ENCODE measurements around the gene UCP2. TPM values are rescaled to one million over a fixed set of nuclear protein-coding genes. Genes with fewer than 3 reads are reported as not detected.

UCP2 gene
- total and polyA plus RNA-seq, 2 experiments from 2014 or later: 60.1 to 76.9 TPM

DNA sequence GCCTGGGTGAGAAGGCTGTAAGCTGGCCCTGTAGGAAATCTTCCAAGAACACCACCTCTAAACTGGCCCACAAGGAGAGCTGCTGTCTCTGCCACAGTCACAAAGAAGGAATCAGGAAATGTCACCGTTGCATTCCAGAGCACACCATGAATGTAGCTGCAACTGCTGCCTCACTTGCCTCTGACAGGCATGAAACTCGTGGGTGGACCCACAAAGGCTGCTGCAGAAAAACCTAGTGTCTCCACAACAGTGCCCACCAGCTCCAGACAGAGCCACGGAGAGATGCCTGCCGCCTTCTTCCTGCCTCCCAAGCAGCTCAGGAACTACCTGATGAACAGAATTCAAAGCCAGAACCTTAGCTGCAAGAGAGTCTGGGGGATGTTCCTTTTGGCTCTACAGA, 21.3 kb downstream of the UCP2 start:
- Mint-ChIP-seq H3K4me3 (no peak overlapping the region), H3K9me3 (no peaks in the 10 kb centered on the region; the same call in 2 of the 3 replicates), H3K27ac (no peak overlapping the region), H3K4me1 (peaks cover 14% of the 10 kb centered on the region), H3K27me3 (ENCODE audit: insufficient read depth, low read depth, poor library complexity) (peaks cover 26% of the 10 kb centered on the region), H3K36me3 (ENCODE audit: low read depth) (no peaks in the 10 kb centered on the region)
- no peaks in the 10 kb centered on the region for H3K36me3 ChIP-seq (ENCODE audit: insufficient read depth)
- 0 out of 2 replicates have a peak, but pooled peaks cover 3% of the 10 kb centered on the region for H3F3A ChIP-seq (replicated peaks; ENCODE audit: low read depth)
- H2AFZ ChIP-seq: no peak overlapping the region
- H3K27ac ChIP-seq (ENCODE audit: low read depth): no peak overlapping the region
- H3K27me3 ChIP-seq (ENCODE audit: insufficient read depth): no peaks in the 10 kb centered on the region
- TF ChIP-seq JUNB (IDR thresholded peaks at IDR 0.05; ENCODE audit: unreplicated experiment) (no peak), CREB1 (CRISPR knock-in tag; IDR thresholded peaks at IDR 0.05; ENCODE audit: low read depth) (no peak), ZNF331 (CRISPR knock-in tag; IDR thresholded peaks at IDR 0.05; ENCODE audit: low read depth) (no peak), EZH2phosphoT487 (IDR thresholded peaks at IDR 0.05; ENCODE audit: unreplicated experiment) (no peak), POLR2AphosphoS5 (IDR thresholded peaks at IDR 0.05; ENCODE audit: low read depth) (no peak), REST (IDR thresholded peaks at IDR 0.05; ENCODE audit: unreplicated experiment) (no peak), NANOG (IDR thresholded peaks at IDR 0.05; ENCODE audit: borderline replicate concordance) (no peak), ZNF114 (CRISPR knock-in tag; IDR thresholded peaks at IDR 0.05) (no peak)
- TF ChIP-seq, protein P1, sequence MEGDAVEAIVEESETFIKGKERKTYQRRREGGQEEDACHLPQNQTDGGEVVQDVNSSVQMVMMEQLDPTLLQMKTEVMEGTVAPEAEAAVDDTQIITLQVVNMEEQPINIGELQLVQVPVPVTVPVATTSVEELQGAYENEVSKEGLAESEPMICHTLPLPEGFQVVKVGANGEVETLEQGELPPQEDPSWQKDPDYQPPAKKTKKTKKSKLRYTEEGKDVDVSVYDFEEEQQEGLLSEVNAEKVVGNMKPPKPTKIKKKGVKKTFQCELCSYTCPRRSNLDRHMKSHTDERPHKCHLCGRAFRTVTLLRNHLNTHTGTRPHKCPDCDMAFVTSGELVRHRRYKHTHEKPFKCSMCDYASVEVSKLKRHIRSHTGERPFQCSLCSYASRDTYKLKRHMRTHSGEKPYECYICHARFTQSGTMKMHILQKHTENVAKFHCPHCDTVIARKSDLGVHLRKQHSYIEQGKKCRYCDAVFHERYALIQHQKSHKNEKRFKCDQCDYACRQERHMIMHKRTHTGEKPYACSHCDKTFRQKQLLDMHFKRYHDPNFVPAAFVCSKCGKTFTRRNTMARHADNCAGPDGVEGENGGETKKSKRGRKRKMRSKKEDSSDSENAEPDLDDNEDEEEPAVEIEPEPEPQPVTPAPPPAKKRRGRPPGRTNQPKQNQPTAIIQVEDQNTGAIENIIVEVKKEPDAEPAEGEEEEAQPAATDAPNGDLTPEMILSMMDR (conservative IDR thresholded peaks at IDR 0.05; ENCODE audit: low read depth in 2 of 2): no peak
- TF ChIP-seq, protein P2, sequence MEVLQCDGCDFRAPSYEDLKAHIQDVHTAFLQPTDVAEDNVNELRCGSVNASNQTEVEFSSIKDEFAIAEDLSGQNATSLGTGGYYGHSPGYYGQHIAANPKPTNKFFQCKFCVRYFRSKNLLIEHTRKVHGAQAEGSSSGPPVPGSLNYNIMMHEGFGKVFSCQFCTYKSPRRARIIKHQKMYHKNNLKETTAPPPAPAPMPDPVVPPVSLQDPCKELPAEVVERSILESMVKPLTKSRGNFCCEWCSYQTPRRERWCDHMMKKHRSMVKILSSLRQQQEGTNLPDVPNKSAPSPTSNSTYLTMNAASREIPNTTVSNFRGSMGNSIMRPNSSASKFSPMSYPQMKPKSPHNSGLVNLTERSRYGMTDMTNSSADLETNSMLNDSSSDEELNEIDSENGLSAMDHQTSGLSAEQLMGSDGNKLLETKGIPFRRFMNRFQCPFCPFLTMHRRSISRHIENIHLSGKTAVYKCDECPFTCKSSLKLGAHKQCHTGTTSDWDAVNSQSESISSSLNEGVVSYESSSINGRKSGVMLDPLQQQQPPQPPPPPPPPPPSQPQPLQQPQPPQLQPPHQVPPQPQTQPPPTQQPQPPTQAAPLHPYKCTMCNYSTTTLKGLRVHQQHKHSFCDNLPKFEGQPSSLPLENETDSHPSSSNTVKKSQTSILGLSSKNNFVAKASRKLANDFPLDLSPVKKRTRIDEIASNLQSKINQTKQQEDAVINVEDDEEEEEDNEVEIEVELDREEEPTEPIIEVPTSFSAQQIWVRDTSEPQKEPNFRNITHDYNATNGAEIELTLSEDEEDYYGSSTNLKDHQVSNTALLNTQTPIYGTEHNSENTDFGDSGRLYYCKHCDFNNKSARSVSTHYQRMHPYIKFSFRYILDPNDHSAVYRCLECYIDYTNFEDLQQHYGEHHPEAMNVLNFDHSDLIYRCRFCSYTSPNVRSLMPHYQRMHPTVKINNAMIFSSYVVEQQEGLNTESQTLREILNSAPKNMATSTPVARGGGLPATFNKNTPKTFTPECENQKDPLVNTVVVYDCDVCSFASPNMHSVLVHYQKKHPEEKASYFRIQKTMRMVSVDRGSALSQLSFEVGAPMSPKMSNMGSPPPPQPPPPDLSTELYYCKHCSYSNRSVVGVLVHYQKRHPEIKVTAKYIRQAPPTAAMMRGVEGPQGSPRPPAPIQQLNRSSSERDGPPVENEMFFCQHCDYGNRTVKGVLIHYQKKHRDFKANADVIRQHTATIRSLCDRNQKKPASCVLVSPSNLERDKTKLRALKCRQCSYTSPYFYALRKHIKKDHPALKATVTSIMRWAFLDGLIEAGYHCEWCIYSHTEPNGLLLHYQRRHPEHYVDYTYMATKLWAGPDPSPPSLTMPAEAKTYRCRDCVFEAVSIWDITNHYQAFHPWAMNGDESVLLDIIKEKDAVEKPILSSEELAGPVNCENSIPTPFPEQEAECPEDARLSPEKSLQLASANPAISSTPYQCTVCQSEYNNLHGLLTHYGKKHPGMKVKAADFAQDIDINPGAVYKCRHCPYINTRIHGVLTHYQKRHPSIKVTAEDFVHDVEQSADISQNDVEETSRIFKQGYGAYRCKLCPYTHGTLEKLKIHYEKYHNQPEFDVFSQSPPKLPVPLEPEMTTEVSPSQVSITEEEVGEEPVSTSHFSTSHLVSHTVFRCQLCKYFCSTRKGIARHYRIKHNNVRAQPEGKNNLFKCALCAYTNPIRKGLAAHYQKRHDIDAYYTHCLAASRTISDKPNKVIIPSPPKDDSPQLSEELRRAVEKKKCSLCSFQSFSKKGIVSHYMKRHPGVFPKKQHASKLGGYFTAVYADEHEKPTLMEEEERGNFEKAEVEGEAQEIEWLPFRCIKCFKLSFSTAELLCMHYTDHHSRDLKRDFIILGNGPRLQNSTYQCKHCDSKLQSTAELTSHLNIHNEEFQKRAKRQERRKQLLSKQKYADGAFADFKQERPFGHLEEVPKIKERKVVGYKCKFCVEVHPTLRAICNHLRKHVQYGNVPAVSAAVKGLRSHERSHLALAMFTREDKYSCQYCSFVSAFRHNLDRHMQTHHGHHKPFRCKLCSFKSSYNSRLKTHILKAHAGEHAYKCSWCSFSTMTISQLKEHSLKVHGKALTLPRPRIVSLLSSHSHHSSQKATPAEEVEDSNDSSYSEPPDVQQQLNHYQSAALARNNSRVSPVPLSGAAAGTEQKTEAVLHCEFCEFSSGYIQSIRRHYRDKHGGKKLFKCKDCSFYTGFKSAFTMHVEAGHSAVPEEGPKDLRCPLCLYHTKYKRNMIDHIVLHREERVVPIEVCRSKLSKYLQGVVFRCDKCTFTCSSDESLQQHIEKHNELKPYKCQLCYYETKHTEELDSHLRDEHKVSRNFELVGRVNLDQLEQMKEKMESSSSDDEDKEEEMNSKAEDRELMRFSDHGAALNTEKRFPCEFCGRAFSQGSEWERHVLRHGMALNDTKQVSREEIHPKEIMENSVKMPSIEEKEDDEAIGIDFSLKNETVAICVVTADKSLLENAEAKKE (CRISPR knock-in tag; IDR thresholded peaks at IDR 0.05): no peak
- H3K9me2 ChIP-seq (ENCODE audit: insufficient read depth): no peaks in the 10 kb centered on the region
- DNase-seq (ENCODE audit: low spot score): no peak
- peaks cover 4% of the 10 kb centered on the region; the same call in 1 of the 2 replicates for H3K4me1 ChIP-seq (ENCODE audit: insufficient read depth)
- H4K20me1 ChIP-seq (replicated peaks; ENCODE audit: insufficient read depth): no peaks in the 10 kb centered on the region
- no peak overlapping the region for H3K4me3 ChIP-seq
- no peak overlapping the region for H3K4me2 ChIP-seq
- no peak for ATAC-seq
- no peaks in the 10 kb centered on the region for H3K79me2 ChIP-seq (replicated peaks; ENCODE audit: insufficient read depth)

All from GM23338 (cell line).